HG02870 (cell line): Measurements from ENCODE around the gene FABP7.

Experiments used
- ATAC-seq: cut with Tn5 transposase; IDR thresholded peaks from one replicate; pipeline ENCODE4 v1.9.1; 2021; ENCODE audit warnings: mild to moderate bottlenecking, moderate library complexity; ENCODE audit not compliant: unreplicated experiment

The FABP7 gene

DNA sequence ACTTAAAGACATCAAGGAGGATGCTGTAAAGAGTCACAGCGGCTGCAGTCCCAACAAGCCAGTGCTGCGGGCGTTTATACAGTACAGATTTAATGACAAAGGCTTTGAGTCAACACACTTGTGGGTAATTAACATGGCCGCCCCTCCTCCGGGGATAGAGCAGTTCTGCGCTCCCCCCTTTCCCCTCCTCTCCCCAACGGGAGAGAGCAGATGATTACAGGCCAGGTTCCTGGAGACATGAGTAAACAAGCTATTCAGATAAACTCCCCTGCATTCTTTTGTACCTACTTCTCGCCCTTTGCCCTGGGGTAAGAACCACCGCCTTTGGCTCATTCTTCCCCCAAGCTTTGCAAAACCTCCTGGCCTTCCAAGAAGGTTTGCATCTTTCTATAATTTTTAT lies 23.6 kb upstream of the FABP7 start:
- no peak for ATAC-seq

DNA sequence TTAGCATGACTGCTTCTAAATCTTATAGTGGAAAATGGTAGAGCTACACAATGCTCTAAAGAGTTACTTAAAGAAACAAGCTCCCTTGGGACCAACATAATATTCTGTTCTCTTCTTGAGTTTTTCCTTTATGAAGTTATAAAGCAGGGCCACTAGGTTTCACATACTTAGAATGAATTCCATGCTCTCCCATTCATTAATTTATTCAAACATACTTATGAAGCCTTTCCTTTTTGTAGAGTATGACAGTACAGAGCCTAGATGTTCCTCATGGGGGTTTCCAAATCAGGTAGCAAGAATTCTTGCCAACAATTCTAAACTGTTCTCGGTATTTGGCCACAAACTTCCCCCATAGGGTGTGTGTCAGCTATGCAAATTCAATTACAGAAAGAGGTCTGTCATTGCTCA lies 20.6 kb upstream of the FABP7 start:
- peak; percentile 99 for ATAC-seq

- ATAC-seq: no peak
Observed at GRCh38 chr6:122760330-122760729, 19.2 kb upstream of the FABP7 start.

GRCh38 chr6:122766256-122766655 lies 13.3 kb upstream of the FABP7 start:
- no peak for ATAC-seq

GRCh38 chr6:122770835-122771601 lies 8.5 kb upstream of the FABP7 start:
- no peak for ATAC-seq

- no peak for ATAC-seq
Observed at GRCh38 chr6:122772724-122773415, 6.6 kb upstream of the FABP7 start.

DNA sequence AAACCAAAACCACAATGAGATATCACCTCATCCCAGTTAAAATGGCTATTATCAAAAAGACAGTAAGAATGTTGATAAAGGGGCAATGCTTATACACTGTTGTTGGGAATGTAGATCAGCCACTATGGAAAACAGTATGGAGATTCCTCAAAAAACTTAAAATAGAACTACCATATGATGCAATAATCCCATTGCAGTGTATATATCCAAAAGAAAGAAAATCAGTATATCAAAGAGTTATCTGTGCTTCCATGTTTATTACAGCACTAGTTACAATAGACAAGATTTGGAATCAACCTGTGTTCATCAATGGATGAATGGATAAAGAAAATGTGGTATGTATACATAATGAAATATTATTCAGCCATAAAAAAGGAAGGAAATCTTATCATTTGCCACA lies 3.5 kb upstream of the FABP7 start:
- no peak for ATAC-seq

GRCh38 chr6:122778302-122778701 lies 1.2 kb upstream of the FABP7 start:
- ATAC-seq: no peak

DNA sequence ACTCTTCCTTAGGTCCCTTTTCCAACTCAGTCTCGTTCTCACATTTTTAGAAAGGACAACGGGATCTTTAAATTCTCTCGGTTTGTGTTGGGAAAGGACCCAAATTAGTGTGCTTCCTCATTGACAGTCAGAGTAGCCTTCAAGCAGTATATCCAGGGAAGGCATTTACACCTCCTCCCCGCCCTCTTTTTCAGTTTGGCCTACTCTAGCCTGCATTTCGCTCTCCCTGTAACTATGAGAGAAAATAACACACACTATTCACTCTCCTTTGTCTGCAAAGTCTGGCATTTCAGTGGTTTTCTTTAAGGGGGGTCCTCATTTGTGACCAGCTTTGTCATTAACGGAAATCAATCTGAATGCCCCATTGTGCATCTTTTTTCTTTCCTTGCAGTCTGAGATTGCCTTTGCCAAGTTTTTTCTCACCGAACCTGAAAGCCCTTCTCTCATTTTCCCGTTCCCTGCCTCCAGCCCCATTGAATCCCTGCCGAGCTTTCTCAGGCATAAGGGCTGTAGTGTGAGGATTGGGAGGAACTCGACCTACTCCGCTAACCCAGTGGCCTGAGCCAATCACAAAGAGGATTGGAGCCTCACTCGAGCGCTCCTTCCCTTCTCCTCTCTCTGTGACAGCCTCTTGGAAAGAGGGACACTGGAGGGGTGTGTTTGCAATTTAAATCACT lies 393 bp upstream of the FABP7 start:
- ATAC-seq: no peak

DNA sequence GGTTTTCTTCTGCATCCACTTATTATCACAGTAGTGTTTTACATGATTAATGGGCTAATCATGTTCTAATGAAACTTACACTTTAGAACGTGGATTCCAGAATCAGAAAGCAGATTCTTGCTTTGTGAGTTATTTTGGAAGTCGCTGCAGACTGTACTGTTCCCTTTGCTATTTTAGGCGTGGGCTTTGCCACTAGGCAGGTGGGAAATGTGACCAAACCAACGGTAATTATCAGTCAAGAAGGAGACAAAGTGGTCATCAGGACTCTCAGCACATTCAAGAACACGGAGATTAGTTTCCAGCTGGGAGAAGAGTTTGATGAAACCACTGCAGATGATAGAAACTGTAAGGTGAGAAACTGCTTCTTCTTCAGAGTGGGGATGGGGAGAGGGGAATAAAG lies 598 bp downstream of the FABP7 start:
- ATAC-seq: no peak

GRCh38 chr6:122781716-122782115 lies 2.2 kb downstream of the FABP7 start:
- no peak for ATAC-seq

- ATAC-seq: no peak
Observed at GRCh38 chr6:122783401-122783800, 3.9 kb downstream of the FABP7 start.

GRCh38 chr6:122785891-122786290 lies 6.4 kb downstream of the FABP7 start:
- no peak for ATAC-seq

DNA sequence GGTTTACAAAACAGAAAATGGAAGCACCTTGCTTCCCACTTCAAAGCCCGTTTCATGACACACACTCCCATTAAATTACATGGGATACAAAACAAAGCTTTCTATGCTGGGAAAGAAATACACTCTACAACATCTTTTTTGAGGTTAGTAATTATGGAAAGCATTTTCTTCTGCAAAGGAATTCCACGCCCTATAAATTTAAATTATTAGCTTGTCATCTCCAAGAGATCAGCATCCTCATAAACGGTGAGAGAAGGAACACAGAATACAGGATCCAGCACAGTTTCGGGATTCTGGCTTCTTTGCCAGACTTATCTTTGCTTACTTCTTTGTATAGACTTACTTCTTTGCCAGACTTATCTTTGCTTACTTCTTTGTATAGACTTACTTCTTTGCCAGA lies 8.2 kb downstream of the FABP7 start:
- no peak for ATAC-seq

GRCh38 chr6:122788208-122788607 lies 8.7 kb downstream of the FABP7 start:
- no peak for ATAC-seq

DNA sequence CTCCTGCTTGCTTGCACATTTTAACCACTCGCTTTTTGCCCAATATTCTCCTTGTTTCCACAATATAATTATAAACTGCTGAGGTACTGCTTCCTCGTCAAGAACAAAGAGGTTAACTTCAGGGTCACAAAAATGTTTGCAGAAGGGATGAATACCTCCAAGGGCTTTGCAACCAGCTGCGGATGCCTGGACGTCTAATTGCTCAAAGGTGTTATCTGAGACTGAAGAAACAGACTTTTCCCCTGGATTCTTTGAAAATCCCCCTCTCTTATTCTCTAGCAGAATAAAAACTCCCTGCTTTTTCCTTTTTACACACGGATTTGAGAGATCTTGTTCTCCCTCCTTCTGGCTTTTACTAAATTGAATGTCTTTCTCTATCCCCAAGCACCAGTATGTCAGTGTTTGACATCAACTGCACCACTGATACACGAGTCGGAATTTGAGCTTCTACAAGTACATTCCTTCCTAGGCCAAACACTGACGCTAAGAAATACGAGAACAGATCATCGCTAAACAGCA lies 9.2 kb downstream of the FABP7 start:
- no peak for ATAC-seq

DNA sequence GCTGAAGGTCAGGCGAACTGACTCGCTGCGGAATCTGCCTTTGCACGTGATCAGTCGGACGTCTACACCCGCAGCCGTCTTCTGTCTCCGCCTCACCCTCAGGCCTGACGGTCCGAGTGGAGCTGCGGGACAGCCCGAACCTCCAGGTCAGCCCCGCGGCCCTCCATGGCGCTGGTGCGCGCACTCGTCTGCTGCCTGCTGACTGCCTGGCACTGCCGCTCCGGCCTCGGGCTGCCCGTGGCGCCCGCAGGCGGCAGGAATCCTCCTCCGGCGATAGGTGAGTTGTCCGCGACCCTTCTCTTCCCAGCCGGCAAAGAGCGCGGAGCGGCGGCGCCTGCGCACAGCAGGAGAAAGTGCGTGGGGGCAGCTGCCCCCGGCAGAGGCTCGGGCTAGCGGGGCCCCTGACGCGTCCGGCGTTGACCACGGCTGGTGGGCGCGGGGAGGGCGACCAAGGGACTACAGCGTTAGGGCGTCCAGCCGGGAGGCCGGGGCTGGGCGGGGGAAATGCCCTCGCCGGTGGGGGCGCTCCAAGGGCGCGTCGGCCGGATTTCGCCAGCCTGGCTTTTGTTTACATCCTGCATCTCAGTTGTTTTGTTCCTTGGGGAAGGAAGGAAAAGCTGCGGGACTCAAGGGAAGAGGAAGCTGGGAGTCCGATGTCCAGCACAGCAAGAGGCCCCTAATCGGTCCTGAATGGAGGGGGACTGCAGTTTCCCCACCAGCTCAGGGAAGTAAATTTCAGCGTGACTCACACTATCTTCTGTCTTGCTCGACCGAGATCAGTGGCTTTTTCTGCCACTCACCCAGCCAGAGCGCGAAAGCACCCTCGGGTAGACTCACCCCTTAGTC lies 9.9 kb downstream of the FABP7 start, which contains the start of gene SMPDL3A:
Gene SMPDL3A (plus strand): TSS at position 77 of the 846 bp plus-strand sequence. CDS start 89 bp downstream, at position 166.
- ATAC-seq: peak; percentile 67

DNA sequence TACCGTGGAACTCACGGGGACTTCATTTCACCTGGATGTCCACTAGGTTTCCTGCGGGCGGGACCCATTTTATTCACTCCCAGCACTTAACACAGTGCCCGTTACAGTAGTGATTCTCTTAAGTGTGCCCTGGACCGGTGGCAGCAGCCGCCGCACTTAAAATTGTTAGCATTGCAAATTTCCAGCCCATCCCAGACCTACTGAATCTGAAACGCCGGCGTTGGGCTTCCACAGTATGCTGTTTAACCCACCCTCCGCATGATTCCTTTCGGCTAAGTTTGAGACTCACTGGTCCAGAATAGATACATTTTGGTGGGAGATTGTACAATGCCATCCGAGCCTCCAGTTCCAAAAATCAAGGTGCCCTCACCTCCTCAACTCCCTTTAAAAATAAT lies 10.5 kb downstream of the FABP7 start:
- no peak for ATAC-seq

- no peak for ATAC-seq
Observed at GRCh38 chr6:122790423-122791309, 11.2 kb downstream of the FABP7 start.

GRCh38 chr6:122791310-122791679 lies 11.8 kb downstream of the FABP7 start:
- ATAC-seq: no peak
